GDM1 (cell line): ENCODE measurements around the gene RSL1D1.
"Not testable (repeated sequence)": the region's sequence is repeated elsewhere in the genome, so short reads cannot be mapped to it uniquely, and the experiment has no call there.

Experiments used
- DNase-seq: peaks from one replicate; lab custom pipeline; 2025; lab: John Stamatoyannopoulos, UW

The RSL1D1 gene

DNA sequence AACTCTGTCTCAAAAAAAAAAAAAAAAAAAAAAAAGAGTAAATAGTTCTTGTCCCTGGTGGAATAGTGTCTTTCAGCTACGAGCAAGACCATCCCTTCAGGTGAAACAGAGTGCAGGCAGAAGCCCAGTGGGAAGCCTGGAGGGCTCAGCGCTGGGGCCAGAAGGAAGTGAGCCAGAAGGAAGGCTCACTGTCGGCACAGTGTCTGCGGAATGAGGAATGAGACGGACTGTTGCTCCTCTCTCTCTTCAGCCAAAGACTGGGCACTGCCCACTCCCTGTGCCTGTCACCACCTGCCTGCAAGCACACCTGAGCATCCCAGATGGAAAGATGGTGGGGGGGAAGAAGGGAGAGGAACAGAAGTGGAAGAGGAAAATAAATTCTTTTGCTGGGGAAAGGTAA, 7.5 kb downstream of the RSL1D1 start:
- DNase-seq: no peak

- no peak for DNase-seq
Observed at GRCh38 chr16:11843206-11843605, 8.1 kb downstream of the RSL1D1 start.

- DNase-seq: no peak
Observed at GRCh38 chr16:11841026-11841425, 10.3 kb downstream of the RSL1D1 start.

DNA sequence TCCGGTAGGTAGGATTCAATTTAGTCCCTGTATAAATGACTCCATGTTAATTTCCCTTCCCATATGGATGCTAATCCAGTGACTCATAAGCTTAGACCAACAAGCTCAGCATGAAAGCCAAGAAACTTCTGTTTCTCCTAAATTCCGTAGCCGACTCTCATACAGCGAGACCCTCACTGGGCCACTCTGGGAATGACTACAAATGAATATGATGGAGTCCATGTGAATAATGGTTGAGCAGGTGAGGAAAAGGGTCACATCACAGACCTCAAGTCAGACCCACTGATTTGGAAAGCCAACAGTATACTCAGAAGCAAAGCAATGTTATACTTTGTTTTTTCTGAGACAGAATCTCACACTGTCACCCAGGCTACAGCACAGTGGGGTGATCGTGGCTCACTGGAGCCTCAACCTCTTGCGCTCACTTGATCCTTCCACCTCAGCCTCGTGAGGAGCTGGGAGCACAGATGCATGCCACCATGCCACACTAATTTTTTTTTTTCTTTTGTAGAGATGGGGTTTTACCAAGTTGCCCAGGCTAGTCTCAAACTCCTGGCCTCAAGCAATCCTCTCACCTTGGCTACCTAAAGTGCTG, 14.6 kb downstream of the RSL1D1 start:
- DNase-seq: no peak

- no peak for DNase-seq
Observed at GRCh38 chr16:11835891-11836649, 15.3 kb downstream of the RSL1D1 start.

DNA sequence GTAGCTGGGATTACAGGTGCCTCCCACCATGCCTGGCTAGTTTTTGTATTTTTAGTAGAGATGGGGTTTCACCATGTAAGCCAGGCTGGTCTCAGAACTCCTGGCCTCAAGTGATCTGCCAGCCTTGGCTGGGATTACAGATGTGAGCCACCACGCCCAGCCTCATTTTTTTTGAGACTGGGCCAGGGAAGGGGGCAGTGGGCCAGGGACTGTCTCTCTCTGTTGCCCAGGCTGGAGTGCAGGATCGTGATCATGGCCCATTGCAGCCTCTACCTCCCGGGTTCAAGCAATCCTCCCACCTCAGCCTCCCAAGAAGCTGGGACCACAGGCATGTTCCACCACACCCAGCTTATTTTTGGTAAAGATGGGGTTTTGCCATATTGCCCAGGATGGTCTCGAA, 16.0 kb downstream of the RSL1D1 start:
- DNase-seq: no peak

- DNase-seq: no peak
Observed at GRCh38 chr16:11833951-11834695, 17.2 kb downstream of the RSL1D1 start.

DNA sequence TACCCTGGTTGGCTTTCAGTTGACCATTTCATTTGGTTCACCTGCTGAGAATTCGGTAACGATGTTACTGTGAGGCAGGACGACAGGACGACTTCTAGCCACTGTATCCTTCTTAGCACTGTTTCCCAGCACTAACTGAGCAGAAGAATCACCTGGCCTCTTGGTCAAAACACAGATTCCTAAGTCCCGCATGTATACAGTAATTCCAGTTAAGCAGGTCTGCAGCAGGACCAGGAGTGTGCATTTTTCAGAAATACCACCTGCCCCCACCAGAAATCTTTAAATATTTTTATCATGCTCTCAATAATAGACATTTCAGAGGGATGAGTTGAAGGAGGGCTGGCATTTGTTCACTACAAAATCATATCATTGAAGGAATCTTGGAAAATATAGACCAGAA, 22.6 kb downstream of the RSL1D1 start:
- no peak for DNase-seq

DNA sequence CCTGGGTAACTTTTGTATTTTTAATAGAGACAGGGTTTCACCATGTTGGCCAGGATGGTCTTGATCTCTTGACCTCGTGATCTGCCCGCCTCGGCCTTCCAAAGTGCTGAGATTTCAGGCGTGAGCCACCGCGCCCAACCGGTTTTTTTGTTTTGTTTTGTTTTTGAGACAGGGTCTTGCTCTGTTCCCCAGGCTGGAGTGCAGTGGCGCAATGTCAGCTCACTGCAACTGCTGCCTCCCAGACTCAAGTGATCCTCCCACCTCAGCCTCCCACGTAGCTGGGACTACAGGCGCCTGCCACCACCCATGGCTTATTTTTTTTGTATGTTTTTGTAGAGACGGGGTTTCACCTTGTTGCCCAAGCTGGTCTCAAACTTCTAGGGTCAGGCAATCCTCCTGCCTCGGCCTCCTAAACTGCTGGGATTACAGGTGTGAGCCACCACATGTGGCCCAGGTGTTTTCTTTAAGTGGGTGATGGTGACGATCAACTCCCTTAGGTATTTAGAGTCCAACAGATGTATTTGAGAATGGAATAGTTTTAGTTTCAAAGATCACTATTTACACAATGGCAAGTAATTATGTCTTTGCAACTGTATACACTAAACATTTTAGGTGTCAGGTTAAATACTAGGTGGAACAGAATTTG, 25.7 kb downstream of the RSL1D1 start:
- DNase-seq: not testable (repeated sequence)

GRCh38 chr16:11824362-11824761, 27.0 kb downstream of the RSL1D1 start:
- DNase-seq: no peak

GRCh38 chr16:11823645-11824044, 27.7 kb downstream of the RSL1D1 start:
- not testable (repeated sequence) for DNase-seq

GRCh38 chr16:11819798-11820197, 31.5 kb downstream of the RSL1D1 start:
- DNase-seq: peak; percentile 45

DNA sequence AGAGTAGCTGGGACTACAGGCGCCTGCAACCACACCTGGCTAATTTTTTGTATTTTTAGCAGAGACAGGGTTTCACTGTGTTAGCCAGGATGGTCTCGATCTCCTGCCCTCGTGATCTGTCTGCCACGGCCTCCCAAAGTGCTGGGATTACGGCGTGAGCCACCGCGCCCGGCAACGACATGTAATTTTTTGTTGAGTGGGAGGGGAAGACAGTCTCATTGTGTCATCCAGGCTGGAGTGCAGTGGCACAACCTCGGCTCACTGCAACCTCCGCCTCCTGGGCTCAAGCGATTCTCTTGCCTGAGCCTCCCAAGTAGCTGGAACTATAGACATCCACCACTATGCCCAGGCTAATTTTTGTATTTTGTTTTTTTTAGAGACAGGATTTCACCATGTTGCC, 32.4 kb downstream of the RSL1D1 start:
- DNase-seq: not testable (repeated sequence)

DNA sequence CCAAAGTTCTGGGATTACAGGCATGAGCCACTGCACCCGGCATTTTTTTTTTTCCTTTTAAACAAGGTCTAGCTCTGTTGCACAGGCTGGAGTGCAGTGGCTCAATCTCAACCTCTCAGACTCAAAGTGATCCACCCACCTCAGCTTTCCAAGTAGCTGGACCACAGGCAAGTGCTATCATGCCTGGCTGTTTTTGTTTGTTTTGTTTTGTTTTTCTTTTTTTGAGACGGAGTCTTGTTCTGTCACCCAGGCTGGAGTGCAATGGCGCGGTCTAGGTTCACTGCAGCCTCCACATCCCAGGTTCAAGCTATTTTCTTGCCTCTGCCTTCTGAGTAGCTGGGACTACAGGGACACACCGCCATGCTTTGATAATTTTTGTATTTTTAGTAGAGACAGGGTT, 35.2 kb downstream of the RSL1D1 start:
- no peak for DNase-seq

DNA sequence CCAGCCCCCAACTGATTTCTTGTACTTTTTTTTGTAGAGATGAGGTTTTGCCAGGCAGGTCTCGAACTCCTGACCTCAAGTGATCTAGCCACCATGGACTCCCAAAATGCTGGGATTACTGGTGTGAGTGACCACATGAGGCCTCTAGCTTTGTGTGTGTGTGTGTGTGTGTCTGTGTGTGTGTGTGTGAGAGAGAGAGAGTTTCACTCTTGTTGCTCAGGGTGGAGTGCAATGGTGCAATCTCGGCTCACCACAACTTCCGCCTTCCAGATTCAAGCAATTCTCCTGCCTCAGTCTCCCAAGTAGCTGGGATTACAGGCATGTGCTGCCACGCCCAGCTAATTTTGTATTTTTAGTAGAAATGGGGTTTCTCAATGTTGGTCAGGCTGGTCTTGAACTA, 36.5 kb downstream of the RSL1D1 start:
- not testable (repeated sequence) for DNase-seq

GRCh38 chr16:11806721-11807120, 44.6 kb downstream of the RSL1D1 start:
- no peak for DNase-seq

- no peak for DNase-seq
Observed at GRCh38 chr16:11805556-11805955, 45.8 kb downstream of the RSL1D1 start.

- no peak for DNase-seq
Observed at GRCh38 chr16:11801481-11802021, 49.8 kb downstream of the RSL1D1 start.

GRCh38 chr16:11800382-11800718, 51.0 kb downstream of the RSL1D1 start:
- DNase-seq: no peak

DNA sequence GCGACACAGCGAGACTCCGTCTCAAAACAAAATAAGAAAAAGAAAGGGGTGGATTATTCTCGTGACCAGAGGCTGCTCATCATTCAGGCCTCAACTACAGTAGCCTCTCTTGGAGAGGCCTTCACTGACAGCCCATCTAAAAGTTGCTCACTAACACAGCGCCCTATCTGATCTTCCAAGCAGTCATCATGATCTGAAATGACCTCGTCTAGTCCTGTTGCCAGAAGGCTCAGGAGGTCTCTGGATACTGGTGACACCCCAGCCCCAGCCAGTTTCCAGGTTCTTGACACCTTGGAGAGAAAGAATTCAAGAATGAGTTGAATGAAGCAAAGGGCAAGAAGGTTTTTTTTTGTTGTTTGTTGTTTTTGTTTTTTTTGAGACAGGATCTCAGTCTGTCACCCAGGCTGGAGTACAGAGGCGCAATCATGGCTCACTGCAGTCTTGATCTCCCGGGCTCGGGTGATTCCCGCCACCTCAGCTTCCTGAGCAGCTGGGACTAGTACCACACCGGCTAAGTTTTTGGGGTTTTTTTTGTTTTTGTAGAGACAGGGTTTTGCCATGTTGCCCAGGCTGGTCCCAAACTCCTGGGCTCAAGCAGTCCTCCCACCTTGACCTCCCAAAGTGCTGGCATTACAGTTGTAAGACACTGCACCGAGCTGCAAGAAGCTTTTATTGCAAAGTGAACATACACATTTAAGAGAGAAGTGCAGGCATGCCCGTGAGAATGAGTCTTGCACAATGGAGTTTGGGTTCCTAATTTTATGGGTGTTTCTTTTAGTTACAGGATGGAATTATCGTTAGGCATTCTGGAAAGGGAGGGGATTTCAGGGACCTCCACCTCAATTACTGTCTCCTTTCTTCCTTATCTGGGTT, 51.6 kb downstream of the RSL1D1 start:
- DNase-seq: no peak

DNA sequence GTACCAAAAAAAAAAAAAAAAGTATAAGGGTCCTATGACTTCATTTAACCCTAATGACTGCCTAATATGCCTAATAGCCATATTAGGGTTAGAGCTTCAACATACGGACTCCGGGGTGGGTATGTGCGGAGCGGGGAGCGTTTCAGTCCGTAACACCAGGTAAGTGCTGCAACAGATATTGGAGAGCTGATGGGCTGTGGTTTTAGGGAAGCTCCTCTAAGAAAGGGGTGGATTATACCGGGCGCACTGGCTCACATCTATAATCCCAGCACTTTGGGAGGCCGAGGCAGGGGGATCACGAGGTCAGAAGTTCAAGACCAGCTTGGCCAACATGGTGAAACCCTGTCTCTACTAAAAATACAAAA, 52.3 kb downstream of the RSL1D1 start:
- no peak for DNase-seq

DNA sequence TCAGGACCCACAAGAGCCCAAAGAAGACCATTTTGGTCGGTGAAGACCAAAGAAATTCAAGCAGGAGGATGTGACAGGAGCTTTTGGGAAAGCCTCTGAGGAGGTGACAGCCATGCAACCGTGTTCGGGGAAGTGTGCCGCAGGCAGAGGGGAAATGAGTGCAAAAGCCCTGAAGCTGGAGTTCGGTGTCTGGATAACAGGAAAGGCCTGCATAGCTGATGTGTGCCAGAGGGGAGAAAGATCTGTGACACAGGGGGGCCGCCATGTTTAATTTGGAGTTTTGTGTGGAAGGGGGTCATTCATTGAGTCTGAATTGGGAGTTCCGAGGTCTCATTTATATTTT, 53.4 kb downstream of the RSL1D1 start:
- DNase-seq: no peak
